ENCODE measurements around the gene COPS3. TPM values are rescaled to one million over a fixed set of nuclear protein-coding genes. Genes with fewer than 3 reads are reported as not detected.

The COPS3 gene
- total RNA-seq, 4 donors from 2014 or later, result 49.2 to 60.0 (median 57.9) TPM

DNA sequence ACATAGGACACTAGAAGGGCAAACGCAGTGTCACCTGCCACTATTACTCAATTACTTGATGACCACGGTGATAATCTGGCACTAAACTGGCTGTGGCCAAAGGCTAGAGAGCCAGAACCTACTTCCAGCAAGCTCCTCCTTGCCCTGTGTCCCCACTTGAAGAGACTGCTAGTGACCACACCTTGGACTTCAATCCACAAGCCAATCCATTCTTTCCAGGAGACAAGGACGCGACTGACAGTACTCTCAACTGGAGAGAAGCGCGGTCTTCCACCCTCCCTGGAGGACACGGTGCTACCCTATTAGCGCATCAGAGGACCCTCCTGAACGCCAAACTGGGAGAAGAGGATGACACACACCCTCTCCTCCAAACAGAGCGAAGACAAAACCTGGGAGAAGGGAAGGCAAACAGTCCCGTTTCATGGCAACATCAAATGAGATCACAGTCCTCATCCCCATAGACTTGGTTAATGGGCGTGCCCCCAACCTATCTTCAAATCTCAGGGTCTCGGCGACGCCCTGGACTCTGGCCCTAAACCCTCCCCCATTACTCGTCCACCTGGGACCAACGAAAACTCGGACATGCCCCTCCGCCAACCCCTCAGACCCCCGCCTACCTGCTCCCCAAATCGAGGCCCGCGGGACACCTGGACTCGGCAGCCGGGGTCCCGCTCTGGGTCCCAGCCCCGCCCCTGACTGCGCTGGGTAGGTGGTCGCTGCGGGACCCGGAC, 44.6 kb downstream of the COPS3 start:
- Histone ChIP-seq H3K27ac (peak overlapping the region; percentile 95 to 98 (median 97)), H3K27me3 (no peaks in the 10 kb centered on the region), H3K9me3 (no peaks in the 10 kb centered on the region), H3K36me3 (peaks cover 10 to 11% of the 10 kb centered on the region in 2 donors), H3K4me1 (peaks cover 16 to 28% of the 10 kb centered on the region in 2 donors), H3K4me3 (replicated peaks in 1 of 3) (peak overlapping the region; percentile 45 to 100 (median 99))
- TF ChIP-seq, protein P1, sequence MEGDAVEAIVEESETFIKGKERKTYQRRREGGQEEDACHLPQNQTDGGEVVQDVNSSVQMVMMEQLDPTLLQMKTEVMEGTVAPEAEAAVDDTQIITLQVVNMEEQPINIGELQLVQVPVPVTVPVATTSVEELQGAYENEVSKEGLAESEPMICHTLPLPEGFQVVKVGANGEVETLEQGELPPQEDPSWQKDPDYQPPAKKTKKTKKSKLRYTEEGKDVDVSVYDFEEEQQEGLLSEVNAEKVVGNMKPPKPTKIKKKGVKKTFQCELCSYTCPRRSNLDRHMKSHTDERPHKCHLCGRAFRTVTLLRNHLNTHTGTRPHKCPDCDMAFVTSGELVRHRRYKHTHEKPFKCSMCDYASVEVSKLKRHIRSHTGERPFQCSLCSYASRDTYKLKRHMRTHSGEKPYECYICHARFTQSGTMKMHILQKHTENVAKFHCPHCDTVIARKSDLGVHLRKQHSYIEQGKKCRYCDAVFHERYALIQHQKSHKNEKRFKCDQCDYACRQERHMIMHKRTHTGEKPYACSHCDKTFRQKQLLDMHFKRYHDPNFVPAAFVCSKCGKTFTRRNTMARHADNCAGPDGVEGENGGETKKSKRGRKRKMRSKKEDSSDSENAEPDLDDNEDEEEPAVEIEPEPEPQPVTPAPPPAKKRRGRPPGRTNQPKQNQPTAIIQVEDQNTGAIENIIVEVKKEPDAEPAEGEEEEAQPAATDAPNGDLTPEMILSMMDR (IDR thresholded peaks at IDR 0.05), result no peak
- TF ChIP-seq POLR2A (IDR thresholded peaks at IDR 0.05), result peak in 1 of 2 donors; percentile 41
- intact Hi-C loops (cut with DNase I), result no loop called here
- peak; percentile 40 to 42 for DNase-seq
- WGBS, 2 donors, result 2 to 4% methylated on average over 16 to 26 of the region's 31 CpGs

DNA sequence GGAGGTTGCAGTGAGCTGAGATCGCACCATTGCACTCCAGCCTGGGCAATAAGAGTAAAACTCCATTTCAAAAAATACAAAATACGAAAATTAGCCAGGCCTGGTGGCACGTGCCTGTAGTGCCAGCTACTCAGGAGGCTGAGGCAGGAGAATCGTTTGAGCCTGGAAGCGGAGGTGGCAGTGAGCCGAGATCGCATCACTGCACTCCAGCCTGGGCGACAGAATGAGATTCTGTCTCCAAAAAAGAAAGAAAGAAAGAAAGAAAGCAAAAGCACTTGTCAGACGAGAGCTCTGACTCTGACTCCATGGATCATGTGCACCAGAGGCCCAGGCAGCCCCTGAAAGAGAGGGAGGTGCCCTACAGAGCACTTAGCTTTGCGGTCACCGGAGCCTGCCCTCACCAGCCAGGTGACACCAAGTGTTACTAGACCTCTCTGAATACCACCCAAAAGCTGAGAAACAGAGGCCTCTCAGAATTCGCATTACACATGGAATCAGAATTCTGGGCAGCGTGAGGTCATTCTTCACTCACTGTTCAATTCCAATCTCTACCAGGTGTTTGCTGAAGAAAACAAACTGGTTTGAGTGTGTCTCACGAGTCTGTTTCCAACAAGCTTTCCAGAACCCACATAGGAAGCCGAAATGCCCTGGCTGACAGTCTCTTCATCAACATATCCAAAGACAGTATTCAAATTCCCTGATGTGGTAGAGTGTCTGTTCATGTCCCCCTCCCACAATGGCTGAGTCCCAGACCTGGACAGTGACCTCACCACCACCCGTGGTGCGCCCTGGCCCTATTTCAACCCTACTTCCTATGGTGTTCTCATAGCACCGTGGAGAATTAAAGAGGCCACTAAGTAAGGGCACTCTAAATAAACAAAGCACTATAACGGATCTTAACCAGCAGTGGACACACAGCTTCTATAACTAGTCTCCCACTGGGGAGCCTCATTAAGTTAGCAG, 45.6 kb downstream of the COPS3 start:
- WGBS, 2 donors, result 36 to 38% methylated on average over 17 to 19 of the region's 19 CpGs
- peaks cover 19 to 20% of the 10 kb centered on the region in 2 donors for H3K36me3 ChIP-seq
- peak overlapping the region; percentile 52 to 97 (median 95) for H3K27ac ChIP-seq
- intact Hi-C loops (cut with DNase I), result no loop called here
- peak; percentile 72 to 75 for DNase-seq
- no peaks in the 10 kb centered on the region for H3K9me3 ChIP-seq
- TF ChIP-seq, protein P1 (IDR thresholded peaks at IDR 0.05), result no peak
- TF ChIP-seq POLR2A (IDR thresholded peaks at IDR 0.05), result no peak
- H3K4me3 ChIP-seq (replicated peaks in 1 of 3), result peak overlapping the region; percentile 45 to 100 (median 99)
- H3K27me3 ChIP-seq, result no peaks in the 10 kb centered on the region
- H3K4me1 ChIP-seq, result peaks cover 16 to 28% of the 10 kb centered on the region in 2 donors

DNA sequence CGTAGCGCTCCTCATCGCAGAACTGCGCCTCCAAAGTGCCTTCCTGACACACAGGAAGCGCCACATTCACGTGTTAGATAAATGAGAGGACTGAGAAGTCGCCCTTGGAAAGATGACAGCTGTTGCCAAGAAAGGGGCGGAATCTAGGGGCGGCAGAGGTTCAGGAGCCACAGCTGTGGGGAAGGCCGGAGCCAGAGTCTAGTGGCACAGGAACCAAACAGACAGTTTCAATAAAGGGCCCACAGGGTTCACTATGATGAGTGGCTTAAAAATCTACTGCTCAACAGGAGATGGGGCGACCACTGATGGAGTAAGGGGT, 48.8 kb downstream of the COPS3 start:
- peaks cover 46 to 52% of the 10 kb centered on the region in 2 donors for H3K36me3 ChIP-seq
- H3K4me3 ChIP-seq (replicated peaks in 1 of 3), result no peak overlapping the region
- DNase-seq, result no peak
- H3K9me3 ChIP-seq, result no peaks in the 10 kb centered on the region
- WGBS, 2 donors, result 87 to 91% methylated on average over 11 of the region's 11 CpGs
- no peak for TF ChIP-seq POLR2A (IDR thresholded peaks at IDR 0.05)
- TF ChIP-seq, protein P1 (IDR thresholded peaks at IDR 0.05), result no peak
- peaks cover 13 to 24% of the 10 kb centered on the region in 2 donors for H3K4me1 ChIP-seq
- intact Hi-C loops (cut with DNase I), result no loop called here
- no peak overlapping the region for H3K27ac ChIP-seq
- no peaks in the 10 kb centered on the region for H3K27me3 ChIP-seq

DNA sequence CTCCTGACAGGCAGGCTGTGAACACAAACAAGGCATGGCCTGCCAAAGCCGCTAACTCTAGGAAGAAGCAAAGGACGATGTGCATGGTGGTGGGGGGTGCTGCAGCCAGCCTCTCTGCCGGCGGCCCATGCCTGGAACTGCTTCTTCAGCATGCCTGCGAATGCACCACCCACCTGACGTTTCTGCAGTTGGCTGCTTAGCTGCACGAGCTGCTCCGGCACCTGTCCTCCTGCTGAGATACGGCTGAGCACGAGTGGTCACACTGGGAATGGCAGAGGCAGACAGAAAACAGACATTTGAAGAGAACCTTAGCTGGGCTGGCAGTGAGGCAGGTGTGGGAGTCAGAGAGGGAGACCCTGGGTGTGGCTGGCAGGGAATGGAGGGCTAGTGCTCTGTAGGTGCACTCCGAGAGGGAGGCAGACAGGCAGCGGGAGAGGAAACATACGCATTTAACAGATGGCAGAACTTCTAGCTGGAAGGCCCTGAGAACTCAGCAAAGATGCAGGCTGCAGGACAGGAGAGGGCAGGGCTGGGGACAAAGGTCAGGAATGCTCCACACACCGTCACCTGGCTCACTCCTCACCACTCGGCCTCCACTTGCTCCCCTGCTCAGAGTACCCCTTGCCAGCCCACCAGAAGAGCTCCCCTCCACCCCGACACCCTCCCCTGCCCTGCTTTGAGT, 49.3 kb downstream of the COPS3 start:
- intact Hi-C loops (cut with DNase I), result no loop called here
- H3K4me1 ChIP-seq, result peaks cover 13 to 24% of the 10 kb centered on the region in 2 donors
- TF ChIP-seq, protein P1 (IDR thresholded peaks at IDR 0.05), result no peak
- no peak for TF ChIP-seq POLR2A (IDR thresholded peaks at IDR 0.05)
- H3K27me3 ChIP-seq, result no peaks in the 10 kb centered on the region
- 90 to 91% methylated on average over 16 of the region's 16 CpGs for WGBS, 2 donors
- H3K4me3 ChIP-seq (replicated peaks in 1 of 3), result no peak overlapping the region
- no peak overlapping the region for H3K27ac ChIP-seq
- no peak for DNase-seq
- peaks cover 51 to 57% of the 10 kb centered on the region in 2 donors for H3K36me3 ChIP-seq
- no peaks in the 10 kb centered on the region for H3K9me3 ChIP-seq
